GM19455 (cell line): ENCODE measurements around the gene DMBX1.

ENCODE experiments used
- ATAC-seq: cut with Tn5 transposase; IDR thresholded peaks from one replicate; pipeline ENCODE4 v1.9.1; 2021; ENCODE audit not compliant: unreplicated experiment

Gene DMBX1

DNA sequence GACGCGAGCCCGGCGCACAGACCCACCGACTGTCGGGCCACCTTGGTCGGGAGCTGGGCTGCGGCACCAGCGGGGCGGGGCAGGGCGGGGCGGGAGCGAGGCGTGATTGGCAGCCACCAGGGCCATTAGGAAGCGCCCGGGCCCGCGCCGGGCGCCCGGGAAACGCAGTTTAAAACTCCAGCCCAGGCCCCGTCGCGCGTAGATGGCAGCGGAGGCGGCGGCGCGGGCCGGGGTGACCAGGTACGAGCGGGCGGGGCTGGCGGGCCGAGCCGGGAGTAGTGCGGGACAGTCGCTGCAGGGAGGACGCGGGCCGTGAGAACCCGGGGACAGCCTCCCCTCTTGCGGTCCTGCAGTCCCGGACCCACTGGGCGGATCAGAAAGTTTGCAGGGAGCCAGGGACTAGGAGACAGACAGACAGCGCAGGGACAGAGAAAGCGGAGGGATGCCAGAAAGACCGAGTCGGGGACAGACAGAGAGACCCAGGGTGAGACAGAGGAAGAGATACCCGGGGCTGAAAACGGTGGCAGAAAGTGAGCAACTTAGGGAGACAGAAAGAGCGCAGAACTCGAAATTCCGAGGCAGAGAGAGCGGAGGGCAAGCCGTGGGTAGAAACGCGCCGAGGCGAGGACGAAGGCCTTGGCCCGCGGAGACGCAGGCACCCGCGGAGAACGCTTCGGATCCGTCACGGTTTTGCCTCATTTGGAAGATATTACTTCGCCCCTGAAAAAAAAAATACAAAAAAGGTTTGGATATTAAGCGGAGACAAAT is at the start of gene DMBX1:
TSS of gene DMBX1 (plus strand) at position 199 of the 768 bp plus-strand sequence. CDS start 17,175 bp downstream, outside the sequence.
- ATAC-seq = no peak

DNA sequence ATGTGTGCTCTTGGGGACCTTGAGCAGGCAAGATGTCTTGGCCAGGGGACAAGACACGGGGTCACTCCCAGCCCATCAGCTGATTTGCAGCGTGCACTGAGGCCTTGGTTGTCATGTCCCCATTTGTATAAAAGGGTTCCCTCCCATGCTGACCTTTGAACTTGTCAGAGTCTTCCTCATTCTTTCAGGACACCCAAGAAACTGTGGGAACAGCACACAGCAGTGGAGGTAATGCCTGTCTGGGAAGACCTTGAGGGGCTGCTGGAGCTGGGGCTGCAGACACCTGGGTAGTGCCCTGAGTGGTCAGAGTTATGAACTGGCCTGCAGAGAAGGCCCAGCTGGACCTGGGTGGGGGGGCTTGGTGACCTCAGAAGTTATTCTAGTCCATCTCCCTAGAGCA is 49.2 kb upstream of the DMBX1 start:
- no peak for ATAC-seq

- ATAC-seq = peak; percentile 68
Measured at GRCh38 chr1:46442317-46443161, 47.1 kb upstream of the DMBX1 start.

DNA sequence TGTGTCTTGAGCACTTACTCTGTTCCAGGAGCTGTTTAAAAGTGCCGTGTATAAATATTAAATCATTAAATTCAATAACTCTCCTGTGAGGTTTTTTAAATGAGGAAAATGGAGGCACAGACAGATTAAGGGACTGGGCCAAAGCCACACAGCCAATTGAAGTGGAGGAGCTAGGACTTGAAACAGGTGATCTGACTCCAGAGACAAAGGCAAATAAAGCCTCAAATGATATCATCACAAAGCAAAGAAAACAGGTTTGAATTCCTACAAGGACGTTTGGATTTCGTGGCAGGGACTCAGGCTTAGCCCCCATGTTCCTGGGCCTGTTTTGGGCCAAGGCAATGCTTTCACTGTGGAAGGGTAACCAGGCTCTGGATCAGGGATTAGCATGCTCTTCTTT is 45.2 kb upstream of the DMBX1 start:
- ATAC-seq = no peak

DNA sequence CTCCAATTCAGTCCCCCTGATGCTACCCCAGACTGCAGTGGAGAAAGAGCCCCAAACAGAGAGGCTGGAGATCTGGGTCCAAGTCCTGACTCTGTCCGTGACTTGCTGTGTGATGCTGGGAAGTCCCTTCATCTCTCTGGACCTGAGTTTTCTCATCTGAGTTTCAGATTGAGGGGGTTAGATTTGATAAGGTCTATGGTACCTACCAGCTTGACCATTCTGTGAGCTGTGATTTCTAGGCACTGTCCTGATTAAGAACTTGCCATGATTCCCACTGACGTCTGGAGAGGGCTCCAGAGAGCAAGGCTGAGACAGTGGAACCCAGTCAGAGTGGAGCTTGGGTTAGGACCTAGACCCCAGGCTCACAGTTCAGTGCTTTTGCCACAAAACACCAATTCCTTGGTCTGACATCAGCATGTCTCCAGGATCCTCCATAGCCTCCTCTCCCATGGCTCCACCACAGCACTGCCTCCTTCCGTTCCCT is 43.8 kb upstream of the DMBX1 start:
- no peak for ATAC-seq

GRCh38 chr1:46446646-46447498 is 42.8 kb upstream of the DMBX1 start:
- no peak for ATAC-seq

DNA sequence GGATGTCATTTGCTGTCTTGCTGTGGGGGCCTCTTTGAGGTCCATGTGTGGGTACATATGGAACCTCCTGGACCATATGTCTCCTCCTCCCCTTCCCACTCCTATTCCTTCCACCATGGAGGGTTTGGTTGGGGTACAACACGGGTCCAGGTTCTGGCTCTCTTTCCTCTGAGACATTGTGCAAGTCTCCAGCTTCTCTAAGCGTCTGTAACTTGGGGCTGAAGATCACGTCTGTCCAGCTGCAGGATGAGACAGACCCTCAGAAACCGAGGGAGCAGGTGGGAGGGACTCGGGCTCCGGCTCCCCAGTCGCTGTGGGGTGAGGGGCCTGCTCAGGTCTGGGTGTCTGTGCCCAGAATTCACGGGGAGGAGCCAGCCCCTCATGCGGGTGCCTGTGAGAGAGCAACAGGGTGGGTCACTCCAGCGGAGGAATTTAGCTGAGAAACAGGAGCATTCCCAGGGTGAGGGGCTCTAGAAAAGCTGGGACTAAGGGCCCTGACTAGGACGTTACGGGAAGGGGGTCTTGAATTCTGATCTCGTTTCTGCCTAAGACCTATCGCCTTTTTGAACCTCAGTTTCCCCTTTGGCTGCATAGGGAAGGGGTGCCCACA is 42.0 kb upstream of the DMBX1 start:
- no peak for ATAC-seq

DNA sequence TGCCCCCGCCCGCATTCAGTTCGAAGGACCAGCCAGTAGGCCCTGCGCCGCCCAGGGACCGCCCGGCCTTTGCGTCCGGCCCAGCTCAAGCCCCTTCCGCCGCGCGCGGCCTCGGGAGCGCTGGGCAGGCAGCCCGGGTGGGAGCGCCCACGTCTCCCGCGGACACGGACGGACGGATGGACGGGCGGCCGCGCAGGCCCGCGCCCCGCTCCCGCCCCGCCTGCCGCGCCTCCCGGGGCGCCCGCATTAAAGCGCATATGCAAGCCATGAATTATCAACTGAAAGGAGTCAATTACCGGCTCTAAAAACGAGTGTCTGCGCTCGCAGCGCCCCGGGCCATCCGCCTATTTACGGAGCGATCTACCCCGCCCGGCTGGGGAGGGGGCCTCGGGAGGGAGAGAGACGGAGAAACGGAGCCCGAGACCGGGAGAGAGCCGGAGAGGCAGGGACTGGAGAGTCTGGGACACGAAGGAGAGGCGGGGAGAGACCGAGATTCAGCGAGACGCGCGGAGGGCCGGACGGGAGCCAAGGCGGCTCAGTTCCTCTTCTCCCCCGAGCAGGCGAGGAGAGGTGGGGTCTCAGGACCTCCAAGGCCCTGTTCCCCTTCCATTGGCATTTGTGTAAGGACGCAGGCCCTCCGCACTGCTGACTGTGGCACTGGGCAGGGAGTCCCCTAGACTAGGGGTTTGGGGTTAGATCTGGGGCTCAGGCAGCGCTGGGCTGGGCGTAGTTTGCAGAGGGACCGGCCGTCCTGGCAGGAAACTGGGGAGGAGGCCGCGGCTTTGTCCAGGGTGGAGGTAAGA is 41.3 kb upstream of the DMBX1 start:
- ATAC-seq = no peak

- no peak for ATAC-seq
Measured at GRCh38 chr1:46449223-46450159, 40.1 kb upstream of the DMBX1 start.

GRCh38 chr1:46450160-46450517 is 39.5 kb upstream of the DMBX1 start:
- ATAC-seq = no peak

GRCh38 chr1:46451948-46452930 is 37.4 kb upstream of the DMBX1 start:
- no peak for ATAC-seq

- no peak for ATAC-seq
Measured at GRCh38 chr1:46452931-46453325, 36.7 kb upstream of the DMBX1 start.

DNA sequence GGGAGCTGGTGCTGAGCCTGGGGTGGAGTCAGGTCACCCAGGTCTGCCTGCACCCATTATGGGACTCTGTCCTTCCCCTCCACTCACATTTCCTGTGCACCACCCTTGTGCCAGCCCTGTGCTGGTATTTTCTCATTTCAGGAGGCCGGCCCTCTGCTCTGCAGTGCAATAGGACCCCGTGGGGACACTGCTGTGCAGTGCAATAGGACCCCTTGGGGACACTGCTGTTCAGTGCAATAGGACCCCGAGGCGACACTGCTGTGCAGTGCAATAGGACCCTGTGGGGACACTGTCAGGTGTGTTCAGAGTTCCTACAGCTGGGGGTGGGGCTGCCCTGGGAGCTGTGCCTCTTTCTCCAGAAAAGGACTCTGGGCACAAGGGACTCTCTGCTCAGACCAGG is 36.2 kb upstream of the DMBX1 start:
- ATAC-seq = no peak

GRCh38 chr1:46455951-46456350 is 33.7 kb upstream of the DMBX1 start:
- ATAC-seq = no peak

DNA sequence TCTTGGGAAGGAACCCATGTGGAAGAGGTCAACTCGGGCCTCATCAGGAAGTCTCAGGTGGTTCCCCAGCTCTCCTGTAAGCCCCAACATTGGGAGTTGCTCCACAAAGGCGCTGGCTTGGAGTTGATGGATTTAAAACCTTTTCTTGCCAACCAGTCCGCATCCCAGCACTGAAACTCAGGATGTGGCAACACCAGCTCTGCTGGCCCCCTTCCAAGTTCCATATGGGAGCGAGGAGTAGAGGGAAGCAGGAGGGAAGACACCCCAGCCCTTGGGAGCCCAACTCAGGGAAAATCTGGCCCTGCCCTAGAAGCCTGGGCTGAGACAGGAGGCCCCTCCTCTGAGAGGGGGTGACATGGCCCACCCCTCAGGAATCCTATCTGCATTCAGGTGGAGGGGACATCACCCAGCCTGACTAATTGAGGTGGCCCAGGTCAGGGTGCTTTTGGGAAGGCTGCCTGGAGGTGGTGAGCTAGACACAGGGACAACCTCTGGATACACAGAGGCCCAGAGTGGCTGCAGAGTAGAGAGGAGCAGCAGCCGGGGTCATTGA is 33.1 kb upstream of the DMBX1 start:
- no peak for ATAC-seq

GRCh38 chr1:46457178-46457577 is 32.5 kb upstream of the DMBX1 start:
- no peak for ATAC-seq

- no peak for ATAC-seq
Measured at GRCh38 chr1:46458190-46458589, 31.4 kb upstream of the DMBX1 start.
